ENCODE data around the gene DARS1. TPM values are rescaled to one million over a fixed set of nuclear protein-coding genes. Genes with fewer than 3 reads are reported as not detected.

Gene DARS1
- total and polyA plus RNA-seq, 3 donors from 2014 or later, result 32.3 to 45.7 (median 39.5) TPM

- Histone ChIP-seq H3K27ac (no peak overlapping the region), H3K27me3 (no peaks in the 10 kb centered on the region), H3K4me3 (no peak overlapping the region), H3K4me1 (peaks cover 6% of the 10 kb centered on the region), H3K9me3 (no peaks in the 10 kb centered on the region), H3K36me3 (ENCODE audit: low read depth, missing control alignments) (no peaks in the 10 kb centered on the region)
- TF ChIP-seq POLR2A (IDR thresholded peaks at IDR 0.05) (no peak), CTCF (IDR thresholded peaks at IDR 0.05) (no peak)
- WGBS, 2 donors, result 63 to 100% methylated on average over 1 of the region's 1 CpG
- intact Hi-C loops (cut with DNase I; ENCODE audit: low total_unique reads), result no loop called here
- no peak for DNase-seq
Observed at GRCh38 chr2:135870571-135870970, 114.9 kb downstream of the DARS1 start.

- Histone ChIP-seq H3K4me1 (no peaks in the 10 kb centered on the region), H3K4me3 (no peak overlapping the region), H3K27ac (no peak overlapping the region), H3K27me3 (no peaks in the 10 kb centered on the region), H3K36me3 (ENCODE audit: low read depth, missing control alignments) (no peaks in the 10 kb centered on the region), H3K9me3 (no peaks in the 10 kb centered on the region)
- DNase-seq, result no peak
- WGBS, 2 donors, result 66 to 77% methylated on average over 6 of the region's 6 CpGs
- no peak for TF ChIP-seq POLR2A (IDR thresholded peaks at IDR 0.05)
- no peak for TF ChIP-seq CTCF (IDR thresholded peaks at IDR 0.05)
- intact Hi-C loops (cut with DNase I; ENCODE audit: low total_unique reads), result no loop called here
Observed at GRCh38 chr2:135863233-135863632, 122.2 kb downstream of the DARS1 start.

GRCh38 chr2:135862718-135863117, 122.7 kb downstream of the DARS1 start:
- H3K27me3 ChIP-seq, result no peaks in the 10 kb centered on the region
- TF ChIP-seq CTCF (IDR thresholded peaks at IDR 0.05), result no peak
- TF ChIP-seq POLR2A (IDR thresholded peaks at IDR 0.05), result no peak
- no peak overlapping the region for H3K4me3 ChIP-seq
- intact Hi-C loops (cut with DNase I; ENCODE audit: low total_unique reads), result no loop called here
- H3K36me3 ChIP-seq (ENCODE audit: low read depth, missing control alignments), result no peaks in the 10 kb centered on the region
- H3K27ac ChIP-seq, result no peak overlapping the region
- 84% methylated on average over 4 of the region's 4 CpGs for WGBS, 2 donors
- no peak for DNase-seq
- H3K9me3 ChIP-seq, result no peaks in the 10 kb centered on the region
- no peaks in the 10 kb centered on the region for H3K4me1 ChIP-seq

Other genes starting within 250 kb of the DARS1 start
- gene UBXN4, start 243.8 kb downstream of the DARS1 start, total RNA-seq, result 10 to 100 TPM; 87.7 to 94.0 TPM
- 60.9 TPM for gene UBXN4, start 243.8 kb downstream of the DARS1 start, polyA plus RNA-seq (ENCODE audit: insufficient read depth, low read depth, low replicate concordance)
- gene LCT, start 148.4 kb downstream of the DARS1 start, total RNA-seq, result under 1 TPM; 0.47 to 0.62 TPM
- 0.22 TPM for gene LCT, start 148.4 kb downstream of the DARS1 start, polyA plus RNA-seq (ENCODE audit: insufficient read depth, low read depth, low replicate concordance)
- 10 to 100 TPM; 26.7 to 32.3 TPM for gene MCM6, start 109.2 kb downstream of the DARS1 start, total RNA-seq
- gene MCM6, start 109.2 kb downstream of the DARS1 start, polyA plus RNA-seq (ENCODE audit: insufficient read depth, low read depth, low replicate concordance), result 24.6 TPM
- gene CXCR4, start 132.5 kb upstream of the DARS1 start, total RNA-seq, result 1 to 10 TPM; 3.7 to 9.5 TPM
- 12.3 TPM for gene CXCR4, start 132.5 kb upstream of the DARS1 start, polyA plus RNA-seq (ENCODE audit: insufficient read depth, low read depth, low replicate concordance)